ENCODE data around the gene ST3GAL2.

Gene ST3GAL2

DNA sequence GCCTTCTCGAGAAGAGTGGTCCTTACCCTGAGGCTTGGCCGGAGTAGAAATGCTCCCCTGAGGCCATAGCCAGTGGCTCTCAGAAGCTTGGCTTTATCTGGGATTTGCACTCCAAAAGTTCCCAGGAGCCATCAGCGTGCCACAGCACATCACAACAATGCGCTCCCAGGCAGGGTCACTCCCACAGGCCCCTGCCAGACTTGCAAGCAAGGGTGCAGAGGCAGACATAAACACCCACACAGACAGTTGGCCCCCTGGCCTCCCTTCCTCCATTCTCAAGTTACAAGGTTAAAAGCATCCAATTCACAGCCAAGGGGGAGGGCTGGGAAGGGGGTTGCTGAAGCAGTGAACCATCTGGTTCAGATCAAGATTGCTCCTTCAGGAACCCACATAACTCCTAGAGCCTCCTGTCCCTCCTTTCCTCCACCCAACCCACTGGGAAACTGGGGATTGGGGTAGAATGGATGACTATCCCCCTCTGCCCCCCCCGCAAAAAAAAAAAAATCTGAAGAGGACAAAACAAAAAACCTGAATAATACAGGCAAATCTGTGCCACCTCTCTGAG, 1.8 kb downstream of the ST3GAL2 start:
- no peak for DNase-seq

DNA sequence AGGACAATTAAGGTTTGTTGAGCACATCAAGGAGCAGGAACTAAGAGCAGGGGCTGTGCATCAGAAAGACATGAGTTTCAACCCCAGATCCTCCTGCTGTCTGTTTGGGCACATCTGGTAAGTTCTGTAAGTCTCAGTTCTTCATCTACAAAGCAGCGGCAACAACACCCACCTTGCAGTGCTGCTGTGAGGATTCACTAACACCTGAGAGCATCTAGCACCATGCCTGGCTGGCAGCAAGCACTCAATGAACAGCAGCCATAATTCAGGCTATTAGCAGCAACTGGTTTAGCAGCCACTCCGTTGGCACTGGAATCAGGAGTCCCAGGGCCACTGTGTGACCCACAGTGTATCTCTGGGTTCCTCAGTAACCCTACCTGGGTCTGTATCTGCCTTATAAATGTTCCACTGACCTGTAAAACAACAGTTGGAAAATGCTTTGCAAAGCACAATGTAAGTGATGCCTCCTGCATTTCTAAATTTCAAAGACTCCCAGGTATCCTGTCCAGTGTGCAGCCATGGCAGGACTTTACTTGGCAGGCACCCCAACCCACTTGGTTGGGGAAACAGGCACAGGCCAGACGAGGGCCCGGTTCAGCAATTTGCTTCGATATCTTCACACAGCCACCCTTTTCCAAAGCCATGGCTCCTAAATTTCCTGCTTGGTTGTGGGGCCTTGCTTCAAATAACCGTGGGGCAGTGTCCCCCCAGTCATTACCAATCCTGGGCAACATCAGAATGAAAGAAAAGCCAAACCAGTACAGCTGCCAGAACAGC, 4.2 kb downstream of the ST3GAL2 start:
- no peak for DNase-seq

GRCh38 chr16:70433458-70434103, 5.3 kb downstream of the ST3GAL2 start:
- DNase-seq: no peak

DNA sequence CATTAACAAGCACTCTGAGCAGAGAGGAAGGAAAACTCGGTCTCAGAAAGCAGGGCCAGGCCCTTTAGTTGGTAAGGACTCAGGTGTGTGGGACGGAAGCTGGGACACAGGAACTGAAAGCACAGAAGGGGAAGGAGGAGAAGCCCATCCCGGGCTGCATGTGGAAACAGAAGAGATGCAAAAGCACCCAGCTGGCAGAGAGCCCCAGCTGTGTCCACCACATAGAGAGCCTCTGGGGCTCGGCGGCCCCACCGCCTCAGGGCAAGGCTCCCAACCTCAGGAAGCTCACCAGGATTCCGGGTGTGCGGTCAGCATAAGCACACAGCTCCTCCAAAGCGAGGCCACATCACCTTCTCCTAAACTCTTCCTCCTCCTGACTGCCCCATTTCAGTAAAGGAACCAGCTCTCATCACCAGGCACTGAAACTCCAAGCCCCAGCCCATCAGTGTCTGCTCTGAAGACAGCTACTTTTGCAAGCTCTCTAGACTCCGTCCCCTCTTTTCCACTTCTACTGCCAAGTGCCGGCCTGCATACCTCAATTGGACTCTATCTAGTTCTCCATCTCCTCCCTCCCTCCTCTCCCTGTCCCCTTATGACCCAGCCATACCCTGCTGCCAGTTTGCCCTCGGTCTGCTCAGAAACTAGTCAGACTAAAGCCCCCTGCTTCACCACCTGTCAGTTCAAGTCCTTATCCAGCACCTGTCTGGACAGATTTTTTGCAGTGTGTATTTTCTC, 6.0 kb downstream of the ST3GAL2 start:
- no peak for DNase-seq

GRCh38 chr16:70432356-70432722, 6.6 kb downstream of the ST3GAL2 start:
- DNase-seq: no peak

- no peak for DNase-seq
Observed at GRCh38 chr16:70430667-70431536, 8.0 kb downstream of the ST3GAL2 start.

DNA sequence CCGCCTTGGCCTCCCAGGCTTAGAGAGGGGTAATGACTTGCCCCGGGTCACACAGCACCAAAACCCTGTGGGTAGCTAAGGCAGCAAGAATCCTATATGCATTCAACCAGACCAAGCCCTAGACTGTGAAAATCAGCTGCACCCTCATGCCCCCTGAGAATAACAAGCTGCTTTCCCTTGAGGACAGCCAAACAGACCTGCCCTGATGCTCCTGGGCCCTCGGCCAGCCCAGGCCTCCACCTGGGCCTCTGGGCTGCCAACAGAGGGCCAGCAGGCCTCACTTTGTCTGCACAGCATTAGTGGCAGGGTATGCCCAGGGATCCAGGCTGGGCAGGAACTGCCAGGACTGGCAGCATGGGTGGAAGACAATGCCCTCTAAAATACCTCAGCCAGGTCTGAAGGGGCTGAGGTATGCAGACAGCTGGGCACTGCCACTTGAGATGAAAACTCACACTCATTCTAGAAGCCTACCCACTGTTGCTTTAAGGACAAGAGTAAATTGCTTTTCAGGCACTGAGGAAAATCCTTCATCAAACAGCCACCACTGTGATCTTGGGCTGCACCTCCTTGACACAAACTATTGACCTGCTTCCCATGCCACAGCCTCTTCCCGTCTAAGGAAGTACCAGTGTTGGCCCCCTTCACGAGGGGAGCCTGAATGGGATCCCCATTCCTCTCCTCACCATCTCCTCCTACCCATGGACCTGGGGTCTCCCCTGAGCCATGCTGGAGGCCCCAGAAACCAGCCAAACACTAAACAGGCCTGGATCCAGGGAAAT, 8.8 kb downstream of the ST3GAL2 start:
- DNase-seq: no peak

DNA sequence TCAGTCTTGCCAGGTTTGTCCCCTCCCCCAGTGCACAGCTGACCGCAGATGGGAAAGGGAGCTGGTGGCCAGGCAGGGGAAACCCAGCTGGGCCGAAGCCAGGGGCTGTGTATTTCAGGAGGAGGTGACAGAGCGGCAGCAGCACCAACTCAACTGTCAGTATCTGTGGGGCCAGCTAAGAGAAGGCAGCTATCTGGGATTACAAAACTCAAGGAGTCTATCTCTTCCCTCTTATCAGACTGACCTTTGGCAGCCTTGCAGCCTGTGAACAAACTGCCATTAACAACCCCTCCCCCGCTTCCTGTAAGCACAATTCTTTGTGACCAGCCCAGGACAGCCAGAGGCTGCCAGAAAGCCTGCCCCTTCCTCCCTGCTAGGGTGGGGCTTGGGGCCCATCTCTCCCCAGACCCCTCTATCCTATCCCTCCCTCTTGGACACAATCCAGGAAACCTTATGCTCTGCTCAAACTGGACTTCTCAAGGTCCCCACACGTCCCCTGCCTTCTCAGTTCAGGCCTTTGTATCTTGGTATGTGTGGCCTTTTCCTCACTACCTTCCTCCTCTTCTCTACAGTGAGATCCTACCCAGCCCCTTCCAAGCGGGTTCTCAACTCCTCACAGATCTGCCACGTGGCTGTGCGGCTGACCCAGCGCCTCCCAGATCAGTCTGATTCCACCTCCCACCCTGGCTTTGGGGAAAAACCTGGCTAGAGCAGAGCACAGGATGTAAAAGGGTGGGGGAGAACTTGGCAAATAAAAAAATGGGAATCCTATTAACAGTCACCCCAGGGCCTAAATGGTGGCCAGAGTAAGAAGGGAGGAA, 10.5 kb downstream of the ST3GAL2 start:
- no peak for DNase-seq

GRCh38 chr16:70427786-70428177, 11.1 kb downstream of the ST3GAL2 start:
- no peak for DNase-seq

DNA sequence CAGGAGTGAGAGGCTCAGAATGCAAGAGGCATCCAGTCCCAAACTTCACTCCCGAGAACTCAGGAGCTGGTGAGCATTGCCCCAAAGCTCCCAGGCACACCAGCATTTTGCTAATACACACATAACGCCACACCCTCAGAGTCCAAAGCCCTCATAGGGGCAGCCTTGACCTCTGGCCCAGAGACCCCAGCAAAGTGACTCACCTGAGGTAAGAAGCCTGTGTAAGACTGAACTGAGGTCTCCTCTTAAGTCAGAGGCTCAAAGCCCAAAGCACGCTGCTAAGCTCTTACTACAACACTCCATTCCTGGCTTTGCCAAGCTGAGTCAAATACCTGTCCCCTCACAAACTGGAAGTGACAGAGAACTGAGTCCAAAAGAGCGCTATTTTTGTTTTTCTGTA, 16.4 kb downstream of the ST3GAL2 start:
- DNase-seq: no peak

GRCh38 chr16:70421473-70422311, 17.2 kb downstream of the ST3GAL2 start:
- no peak for DNase-seq

DNA sequence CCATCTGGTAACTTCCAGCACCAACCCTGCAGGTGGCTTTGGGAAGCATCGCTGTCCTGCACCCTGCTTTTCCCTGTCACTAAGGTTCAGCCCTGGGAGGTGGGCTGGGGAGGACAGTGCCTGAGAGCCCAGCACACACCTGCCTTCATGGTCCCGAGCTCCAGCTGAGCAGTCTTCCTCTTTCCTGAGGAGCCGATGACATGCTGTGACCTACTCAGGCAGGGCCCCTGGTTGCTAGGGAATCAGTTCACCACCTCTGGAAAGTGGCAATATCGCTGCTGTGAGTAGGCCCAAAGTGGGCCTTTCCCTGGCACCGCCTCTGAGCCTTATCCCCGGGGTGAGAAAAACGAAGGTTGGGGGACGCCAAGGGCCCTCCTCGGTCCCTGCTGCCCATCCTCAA, 17.9 kb downstream of the ST3GAL2 start:
- no peak for DNase-seq

DNA sequence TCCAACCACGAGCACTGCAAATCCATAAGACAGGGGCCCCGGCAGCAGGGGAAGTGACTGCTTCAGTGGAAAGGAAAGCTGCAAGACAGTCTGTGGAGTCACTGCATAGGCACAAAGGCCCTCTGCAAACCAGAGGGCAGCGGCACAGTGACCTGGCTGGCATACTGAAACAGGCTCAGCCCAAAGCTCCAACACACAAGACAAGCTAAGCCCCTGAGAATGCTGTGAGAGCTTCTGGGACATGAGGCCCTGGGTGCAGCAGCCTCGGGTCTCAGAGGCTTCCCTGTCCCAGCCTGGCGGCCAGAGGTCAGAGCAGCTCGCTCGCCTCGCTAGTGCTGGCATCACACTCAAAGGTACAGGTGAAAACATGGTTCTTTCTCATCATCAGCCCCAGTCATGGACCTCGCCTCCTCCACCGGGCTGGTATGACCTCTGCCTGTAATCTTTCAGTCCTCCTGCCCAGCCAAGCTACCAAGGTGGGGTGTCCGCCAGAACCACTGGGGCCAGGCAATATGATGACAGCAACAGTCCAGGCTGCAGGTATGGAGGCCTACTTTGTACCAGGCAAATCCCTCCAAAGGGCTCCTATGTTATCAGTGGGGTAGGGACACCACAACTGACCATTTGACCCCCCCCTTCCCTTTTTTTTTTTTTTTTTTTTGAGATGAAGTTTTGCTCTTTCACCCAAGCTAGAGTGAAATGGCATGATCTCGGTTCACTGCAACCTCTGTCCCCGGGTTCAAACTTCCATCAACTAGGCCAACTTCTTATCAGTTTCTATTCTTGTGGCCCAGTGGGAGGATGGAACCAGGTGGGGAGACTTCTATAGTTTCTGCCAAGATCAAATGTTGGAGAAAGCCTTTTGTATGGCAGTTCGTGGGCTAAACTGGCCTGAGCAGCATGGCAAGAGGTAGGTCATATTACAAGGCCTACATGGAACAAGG, 19.2 kb downstream of the ST3GAL2 start:
- DNase-seq: no peak

GRCh38 chr16:70418993-70419318, 19.9 kb downstream of the ST3GAL2 start:
- no peak for DNase-seq

DNA sequence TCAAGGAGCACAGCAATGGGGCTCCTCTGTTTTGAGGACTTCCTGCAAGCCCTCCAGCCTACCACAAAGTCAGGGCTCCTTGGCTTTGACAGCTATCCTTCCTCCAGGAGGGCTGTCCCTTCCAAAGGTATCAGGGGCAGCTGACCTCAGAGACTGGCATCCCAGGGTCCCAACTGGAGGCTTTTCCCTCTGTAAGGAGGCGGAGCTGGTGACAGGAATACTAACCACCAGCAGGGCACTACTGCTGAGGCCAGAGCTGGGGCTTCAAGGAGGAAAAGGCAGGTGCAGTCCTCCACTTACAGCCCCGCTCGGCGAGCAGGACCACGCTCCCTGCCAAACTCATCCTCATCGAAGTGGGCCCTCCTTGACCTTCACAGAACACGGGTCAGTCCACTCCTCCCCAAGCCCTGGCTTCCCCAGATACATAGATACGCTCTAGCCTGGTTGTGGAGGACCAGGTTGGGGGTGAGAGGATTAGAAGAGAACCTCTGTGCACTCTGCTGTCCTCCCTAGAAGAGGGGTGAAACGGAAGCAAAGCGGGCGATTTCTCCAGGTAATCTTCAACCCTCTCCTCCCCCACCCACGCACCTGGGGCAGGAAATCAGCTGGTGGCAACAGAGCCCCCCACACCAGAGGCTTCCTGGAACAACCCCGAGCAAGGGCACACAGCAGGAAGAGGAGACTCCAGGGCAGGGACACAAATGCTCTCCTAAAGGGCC, 20.5 kb downstream of the ST3GAL2 start:
- no peak for DNase-seq

- no peak for DNase-seq
Observed at GRCh38 chr16:70417661-70418060, 21.2 kb downstream of the ST3GAL2 start.

GRCh38 chr16:70416748-70417616, 21.9 kb downstream of the ST3GAL2 start:
- no peak for DNase-seq
